H1 (cell line): ENCODE measurements around the gene GPER1. TPM values are rescaled to one million over a fixed set of nuclear protein-coding genes. Genes with fewer than 3 reads are reported as not detected.
"Not testable (repeated sequence)": the region's sequence is repeated elsewhere in the genome, so short reads cannot be mapped to it uniquely, and the experiment has no call there.

ENCODE experiments used
- CTCF ChIA-PET: fragments of 300-600 bp; sonication (Branson Sonifier 250); formaldehyde crosslinking; loops from one replicate; lab custom pipeline; 2021; ENCODE audit not compliant: partially characterized antibody; lab: Charles Lee
- POLR2A ChIA-PET: fragments of 300-600 bp; sonication (Branson Sonifier 250); formaldehyde crosslinking; loops from one replicate; lab custom pipeline; 2021; ENCODE audit warnings: inconsistent platforms; ENCODE audit not compliant: partially characterized antibody; lab: Charles Lee
- DNase-seq, 2 experiments: peaks; one replicate each; pipeline versions ENCODE4 v3.0.0 to v3.0.0-alpha.2; 2010 to 2022; ENCODE audit warnings: low spot score in 2 of 2, low read depth in 1 of 2, mixed read lengths in 1 of 2
- FAIRE-seq: peaks from 2 replicates; lab custom pipeline; 2011; peaks lifted over from hg19 to GRCh38; lab: Jason Lieb, UNC
- H2AFZ ChIP-seq: 2 replicates; pipeline ENCODE4 v1.8.1; 2012; ENCODE audit warnings: low read length, inconsistent platforms
- H2AK5ac ChIP-seq: 2 replicates; pipeline ENCODE4 v1.6.1; 2013; ENCODE audit warnings: low read depth, low read length
- H2BK120ac ChIP-seq: replicated peaks from 2 replicates; pipeline ENCODE3; 2013; ENCODE audit warnings: low read depth, low read length, inconsistent platforms
- H2BK12ac ChIP-seq: 2 replicates; pipeline ENCODE4 v1.6.1; 2013; ENCODE audit warnings: low read depth, low read length
- H2BK15ac ChIP-seq: 2 replicates; pipeline ENCODE4 v1.6.1; 2013; ENCODE audit warnings: low read length
- H2BK20ac ChIP-seq: 2 replicates; pipeline ENCODE4 v1.6.1; 2013; ENCODE audit warnings: low read length
- H2BK5ac ChIP-seq: 2 replicates; pipeline ENCODE4 v1.6.1; 2013; ENCODE audit warnings: low read depth, low read length
- H3K14ac ChIP-seq: 2 replicates; pipeline ENCODE4 v1.6.1; 2013; ENCODE audit warnings: inconsistent platforms; ENCODE audit not compliant: insufficient read length
- H3K18ac ChIP-seq: 2 replicates; pipeline ENCODE4 v1.6.1; 2013; ENCODE audit warnings: low read length; ENCODE audit errors: extremely low read depth
- H3K23ac ChIP-seq: 2 replicates; pipeline ENCODE4 v1.6.1; 2013; ENCODE audit warnings: inconsistent platforms; ENCODE audit not compliant: insufficient read length
- H3K23me2 ChIP-seq: 2 replicates; pipeline ENCODE4 v1.6.1; 2013; ENCODE audit warnings: low read depth, low read length
- H3K27ac ChIP-seq: 2 replicates; pipeline ENCODE4 v1.6.1; 2011; ENCODE audit warnings: low read depth, low read length, inconsistent platforms
- H3K27me3 ChIP-seq, 4 experiments: replicated peaks in 1 of 4; 1 replicate in 1 of 4; 2 replicates in 3 of 4; pipeline versions ENCODE4 v1.6.1 to v1.8.1; 2011 to 2013; ENCODE audit warnings: low read length in 3 of 4, mild to moderate bottlenecking in 3 of 4, inconsistent platforms in 2 of 4, mixed read lengths in 2 of 4, moderate library complexity in 1 of 4; ENCODE audit not compliant: control insufficient read depth in 3 of 4, insufficient read depth in 3 of 4; ENCODE audit errors: extremely low read depth in 1 of 4
- H3K36me3 ChIP-seq, 4 experiments: 2 replicates each; pipeline versions ENCODE4 v1.6.1 to v1.8.1; 2011 to 2013; ENCODE audit warnings: mild to moderate bottlenecking in 4 of 4, low read length in 3 of 4, moderate library complexity in 2 of 4, control low read depth in 1 of 4, inconsistent platforms in 1 of 4; ENCODE audit not compliant: insufficient read depth in 4 of 4, control insufficient read depth in 2 of 4
- H3K4ac ChIP-seq: replicated peaks from 2 replicates; pipeline ENCODE3; 2013; ENCODE audit warnings: low read length, low read depth, mixed read lengths, inconsistent platforms; ENCODE audit not compliant: insufficient read length
- H3K4me1 ChIP-seq, 4 experiments: replicated peaks in 1 of 4; 1 replicate in 1 of 4; 2 replicates in 3 of 4; pipeline versions ENCODE4 v1.6.1 to v1.8.1; 2011 to 2013; ENCODE audit warnings: low read length in 3 of 4, inconsistent platforms in 2 of 4, mixed read lengths in 1 of 4; ENCODE audit not compliant: insufficient read depth in 4 of 4, control insufficient read depth in 3 of 4
- H3K4me2 ChIP-seq, 2 experiments: 2 replicates each; pipeline versions ENCODE4 v1.6.1 to v1.8.1; 2011 to 2013; ENCODE audit warnings: low read depth in 2 of 2, low read length in 2 of 2, control low read depth in 1 of 2, inconsistent platforms in 1 of 2, mild to moderate bottlenecking in 1 of 2; ENCODE audit not compliant: insufficient read depth in 1 of 2
- H3K4me3 ChIP-seq, 4 experiments: fragments of 200-600, 300-600 bp in 1 of 4; sonication (generic), shearing (Covaris generic), sonication (Bioruptor Twin) in 1 of 4; 2 replicates each; pipeline versions ENCODE4 v1.5.1 to v1.8.1; 2011 to 2016; ENCODE audit warnings: low read length in 4 of 4, low read depth in 3 of 4, control low read depth in 2 of 4, inconsistent platforms in 2 of 4, mild to moderate bottlenecking in 2 of 4, mixed read lengths in 1 of 4, moderate library complexity in 1 of 4; ENCODE audit not compliant: insufficient read depth in 2 of 4; ENCODE audit errors: extremely low read depth in 1 of 4
- H3K56ac ChIP-seq: replicated peaks from 2 replicates; pipeline ENCODE3; 2013; ENCODE audit warnings: low read depth, mild to moderate bottlenecking, mixed read lengths, low read length, inconsistent platforms; ENCODE audit not compliant: insufficient read length
- H3K79me1 ChIP-seq: 2 replicates; pipeline ENCODE4 v1.6.1; 2013; ENCODE audit warnings: low read depth, low read length, control low read depth
- H3K79me2 ChIP-seq, 2 experiments: 2 replicates each; pipeline versions ENCODE4 v1.6.1 to v1.8.1; 2012 to 2013; ENCODE audit warnings: low read length in 2 of 2, mild to moderate bottlenecking in 2 of 2, inconsistent platforms in 1 of 2; ENCODE audit not compliant: insufficient read depth in 2 of 2, control insufficient read depth in 1 of 2
- H3K9ac ChIP-seq, 4 experiments: replicated peaks in 1 of 4; 1 replicate in 1 of 4; 2 replicates in 3 of 4; pipeline versions ENCODE4 v1.6.1 to v1.8.1; 2011 to 2013; ENCODE audit warnings: low read depth in 3 of 4, low read length in 3 of 4, control low read depth in 2 of 4, mild to moderate bottlenecking in 2 of 4, moderate library complexity in 2 of 4, inconsistent platforms in 1 of 4; ENCODE audit errors: extremely low read depth in 1 of 4
- H3K9me3 ChIP-seq, 2 experiments: 2 replicates each; pipeline versions ENCODE4 v1.6.1 to v1.8.1; 2012 to 2013; ENCODE audit warnings: mild to moderate bottlenecking in 2 of 2, moderate library complexity in 2 of 2, control low read depth in 1 of 2, inconsistent platforms in 1 of 2, low read depth in 1 of 2, low read length in 1 of 2, mixed read lengths in 1 of 2; ENCODE audit not compliant: insufficient read depth in 2 of 2
- H4K20me1 ChIP-seq, 2 experiments: replicated peaks in 1 of 2; 2 replicates each; pipeline versions ENCODE3 to v1.8.1; 2011 to 2013; ENCODE audit warnings: inconsistent platforms in 2 of 2, low read length in 2 of 2, mild to moderate bottlenecking in 1 of 2; ENCODE audit not compliant: insufficient read depth in 2 of 2, control insufficient read depth in 1 of 2
- H4K5ac ChIP-seq: 2 replicates; pipeline ENCODE4 v1.6.1; 2013; ENCODE audit warnings: low read length, low read depth, mixed read lengths, inconsistent platforms; ENCODE audit not compliant: insufficient read length
- H4K8ac ChIP-seq: 2 replicates; pipeline ENCODE4 v1.8.0; 2013; ENCODE audit warnings: mild to moderate bottlenecking, moderate library complexity, low read length, inconsistent platforms; ENCODE audit not compliant: insufficient read depth; ENCODE audit errors: extremely low read depth
- H4K91ac ChIP-seq: replicated peaks from 2 replicates; pipeline ENCODE3; 2013; ENCODE audit warnings: low read length, mixed read lengths, inconsistent platforms; ENCODE audit not compliant: insufficient read length
- WGBS, 2 experiments: shearing (Covaris generic) in 1 of 2; methylation state at CpG; one replicate each; pipeline versions ENCODE4 v1.1.6 to v1.1.7; 2013 to 2015; ENCODE audit warnings: low lambda C conversion rate in 2 of 2, mixed read lengths in 2 of 2, inconsistent platforms in 1 of 2, low coverage in 1 of 2, missing lambda C conversion rate in 1 of 2; ENCODE audit not compliant: insufficient replicate concordance in 2 of 2, insufficient coverage in 1 of 2, insufficient read length in 1 of 2; ENCODE audit errors: extremely low coverage in 1 of 2, missing lambda C conversion rate in 1 of 2; 5-methylcytosine and 5-hydroxymethylcytosine counted together
- polyA plus RNA-seq, 7 experiments: library from polyadenylated mRNA; depleted of rRNA in 3 of 7; stranded (reverse) in 5 of 7; unstranded in 2 of 7; fragments of >200 nt in 5 of 7; fragments of 200-250 nt in 2 of 7; gene quantifications; 1 replicate in 5 of 7; 2 replicates in 1 of 7; 4 replicates in 1 of 7; pipeline versions ENCODE4 v1.2.1 to v1.2.3, GENCODE V29; 2011 to 2013; ENCODE audit warnings: missing spikeins in 2 of 7, mixed read lengths in 2 of 7
- total RNA-seq: library from RNA; stranded (reverse); fragmentation: NEBNext Ultra II Directional; extraction: Animal tissue kit (Norgen Biotek cat#: 25700); gene quantifications from 2 replicates; pipeline ENCODE4 v1.2.1, GENCODE V29; 2021

Gene GPER1
- total and polyA plus RNA-seq, 2 of the 8 experiments (the other 6 are each of a cell fraction or from before 2014, with no cell fraction given): 0.24 to 0.47 TPM

GRCh38 chr7:1143031-1143430 lies 55.1 kb downstream of the GPER1 start:
- H4K8ac ChIP-seq, H4K20me1 ChIP-seq, H3K4me3 ChIP-seq, H3K4me1 ChIP-seq, H3K18ac ChIP-seq, DNase-seq, H3K23ac ChIP-seq, H3K36me3 ChIP-seq, H4K91ac ChIP-seq, H3K9ac ChIP-seq, H3K14ac ChIP-seq, H4K5ac ChIP-seq, H3K79me2 ChIP-seq, H2AFZ ChIP-seq, H3K27me3 ChIP-seq, H3K4ac ChIP-seq, H2BK15ac ChIP-seq, H3K9me3 ChIP-seq, H2BK20ac ChIP-seq, H3K27ac ChIP-seq, H2AK5ac ChIP-seq, H3K23me2 ChIP-seq, H3K79me1 ChIP-seq, H2BK5ac ChIP-seq, FAIRE-seq, H3K4me2 ChIP-seq, H2BK12ac ChIP-seq, H2BK120ac ChIP-seq, H3K56ac ChIP-seq: not testable (repeated sequence)
- ChIA-PET POLR2A (interaction anchor here (1.0 kb wide), 1 partner anchor 14 kb away, joined by 3 read pairs; no protein-coding TSS in a partner anchor), CTCF (interaction anchor here (0.8 to 3.0 kb wide), 9 partner anchors 9 to 269 kb away, joined by 3 to 15 read pairs (median 5); no protein-coding TSS in a partner anchor)
- 83% methylated on average over 5 of the region's 5 CpGs; no CpG with 5 or more reads in 1 of the 2 experiments for WGBS, 2 experiments

Other genes with a start within 250 kb of the GPER1 start
- 52.1 and 56.7 TPM in 2 replicates for gene GET4, start 211.6 kb upstream of the GPER1 start, total RNA-seq
- 74.1 and 95.0 TPM in 2 replicates for gene GET4, start 211.6 kb upstream of the GPER1 start, polyA plus RNA-seq (2011; rRNA removed)
- gene ADAP1, start 133.4 kb upstream of the GPER1 start, total RNA-seq: 5.4 and 5.8 TPM in 2 replicates
- 6.1 and 8.1 TPM in 2 replicates for gene ADAP1, start 133.4 kb upstream of the GPER1 start, polyA plus RNA-seq (2011; rRNA removed)
- 7.9 and 9.0 TPM in 2 replicates for gene COX19, start 112.6 kb upstream of the GPER1 start, total RNA-seq
- 3.9 and 5.8 TPM in 2 replicates for gene COX19, start 112.6 kb upstream of the GPER1 start, polyA plus RNA-seq (2011; rRNA removed)
- not detected in 2 replicates for gene CYP2W1, start 104.9 kb upstream of the GPER1 start, total RNA-seq
- gene CYP2W1, start 104.9 kb upstream of the GPER1 start, polyA plus RNA-seq (2011; rRNA removed): 0.05 TPM in 1 of 2 replicates, not detected in the other
- 0.54 and 1.8 TPM in 2 replicates for gene GPR146, start 43.6 kb upstream of the GPER1 start, total RNA-seq
- gene GPR146, start 43.6 kb upstream of the GPER1 start, polyA plus RNA-seq (2011; rRNA removed): 2.7 and 3.9 TPM in 2 replicates
- gene ZFAND2A, start 72.1 kb downstream of the GPER1 start, total RNA-seq: 15.5 and 16.6 TPM in 2 replicates
- gene ZFAND2A, start 72.1 kb downstream of the GPER1 start, polyA plus RNA-seq (2011; rRNA removed): 17.7 and 20.3 TPM in 2 replicates
- not detected in 2 replicates for gene UNCX, start 144.8 kb downstream of the GPER1 start, total RNA-seq
- gene UNCX, start 144.8 kb downstream of the GPER1 start, polyA plus RNA-seq (2011; rRNA removed): 0.03 TPM in 1 of 2 replicates, not detected in the other